Measurements from ENCODE around the gene KYNU. TPM values are rescaled to one million over a fixed set of nuclear protein-coding genes. Genes with fewer than 3 reads are reported as not detected.

The KYNU gene
- total RNA-seq, 1 donor from 2014 or later: 0.21 TPM

- Mint-ChIP-seq H3K9me3 (ENCODE audit: unreplicated experiment) (no peaks in the 10 kb centered on the region), H3K4me1 (ENCODE audit: unreplicated experiment) (peaks cover 10% of the 10 kb centered on the region), H3K27me3 (ENCODE audit: unreplicated experiment) (peaks cover 2% of the 10 kb centered on the region), H3K27ac (ENCODE audit: unreplicated experiment) (no peak overlapping the region), H3K36me3 (ENCODE audit: unreplicated experiment) (no peaks in the 10 kb centered on the region), H3K4me3 (ENCODE audit: unreplicated experiment) (no peak overlapping the region)
- DNase-seq (ENCODE audit: extremely low spot score, unreplicated experiment): no peak
- no peak for TF ChIP-seq CTCF (IDR thresholded peaks at IDR 0.05)
Observed at GRCh38 chr2:142987044-142987443, 109.6 kb downstream of the KYNU start.

- H3K27ac Mint-ChIP-seq (ENCODE audit: unreplicated experiment): no peak overlapping the region
- no peak for DNase-seq (ENCODE audit: extremely low spot score, unreplicated experiment)
- TF ChIP-seq CTCF (IDR thresholded peaks at IDR 0.05): peak; percentile 67
- H3K27me3 Mint-ChIP-seq (ENCODE audit: unreplicated experiment): no peaks in the 10 kb centered on the region
- no peaks in the 10 kb centered on the region for H3K9me3 Mint-ChIP-seq (ENCODE audit: unreplicated experiment)
- no peak overlapping the region for H3K4me3 Mint-ChIP-seq (ENCODE audit: unreplicated experiment)
- H3K4me1 Mint-ChIP-seq (ENCODE audit: unreplicated experiment): peaks cover 16% of the 10 kb centered on the region
- H3K36me3 Mint-ChIP-seq (ENCODE audit: unreplicated experiment): no peaks in the 10 kb centered on the region
Observed at GRCh38 chr2:142989273-142990204, 112.1 kb downstream of the KYNU start.

- H3K4me3 Mint-ChIP-seq (ENCODE audit: unreplicated experiment): no peak overlapping the region
- no peak for TF ChIP-seq CTCF (IDR thresholded peaks at IDR 0.05)
Observed at GRCh38 chr2:142991295-142991694, 113.8 kb downstream of the KYNU start.

GRCh38 chr2:142992840-142993239 is 115.4 kb downstream of the KYNU start:
- Mint-ChIP-seq H3K9me3 (ENCODE audit: unreplicated experiment) (no peaks in the 10 kb centered on the region), H3K36me3 (ENCODE audit: unreplicated experiment) (no peaks in the 10 kb centered on the region), H3K27me3 (ENCODE audit: unreplicated experiment) (no peaks in the 10 kb centered on the region), H3K4me1 (ENCODE audit: unreplicated experiment) (peaks cover 43% of the 10 kb centered on the region), H3K27ac (ENCODE audit: unreplicated experiment) (no peak overlapping the region), H3K4me3 (ENCODE audit: unreplicated experiment) (no peak overlapping the region)
- no peak for DNase-seq (ENCODE audit: extremely low spot score, unreplicated experiment)
- no peak for TF ChIP-seq CTCF (IDR thresholded peaks at IDR 0.05)

More at GRCh38 chr2:142991295-142991694, 113.8 kb downstream of the KYNU start:
- Mint-ChIP-seq H3K27ac (ENCODE audit: unreplicated experiment) (no peak overlapping the region), H3K9me3 (ENCODE audit: unreplicated experiment) (no peaks in the 10 kb centered on the region), H3K4me1 (ENCODE audit: unreplicated experiment) (peaks cover 28% of the 10 kb centered on the region), H3K36me3 (ENCODE audit: unreplicated experiment) (no peaks in the 10 kb centered on the region), H3K27me3 (ENCODE audit: unreplicated experiment) (no peaks in the 10 kb centered on the region)
- DNase-seq (ENCODE audit: extremely low spot score, unreplicated experiment): no peak

- Mint-ChIP-seq H3K27ac (ENCODE audit: unreplicated experiment) (no peak overlapping the region), H3K4me1 (ENCODE audit: unreplicated experiment) (peaks cover 50% of the 10 kb centered on the region), H3K9me3 (ENCODE audit: unreplicated experiment) (no peaks in the 10 kb centered on the region), H3K27me3 (ENCODE audit: unreplicated experiment) (no peaks in the 10 kb centered on the region), H3K4me3 (ENCODE audit: unreplicated experiment) (no peak overlapping the region), H3K36me3 (ENCODE audit: unreplicated experiment) (no peaks in the 10 kb centered on the region)
- DNase-seq (ENCODE audit: extremely low spot score, unreplicated experiment): no peak
- no peak for TF ChIP-seq CTCF (IDR thresholded peaks at IDR 0.05)
Observed at GRCh38 chr2:142993771-142994170, 116.3 kb downstream of the KYNU start.
